T-cell (primary cell): ENCODE results near the gene AZGP1. TPM values are rescaled to one million over a fixed set of nuclear protein-coding genes. Genes with fewer than 3 reads are reported as not detected.
A peak's percentile ranks its signal among the peaks of the same experiment; 100 is the strongest.

Source experiments
- ATAC-seq, 4 experiments: fragments of 200-7000 bp in 3 of 4; fragments of 150-1000 bp in 1 of 4; cut with Tn5 transposase; replicated peaks in 1 of 4; 1 replicate in 3 of 4; 2 replicates in 1 of 4; pipeline ENCODE4 v1.10.0; 2021; ENCODE audit warnings: moderate library complexity in 3 of 4, mild to moderate bottlenecking in 2 of 4, moderate number of reproducible peaks in 1 of 4
- CTCF ChIA-PET, 2 donors: fragments of 300-600 bp; sonication (Branson Sonifier 250); formaldehyde crosslinking; loops; one replicate each; lab custom pipeline; 2022; ENCODE audit warnings: antibody characterized with exemption in 2 of 2; lab: Charles Lee
- POLR2A ChIA-PET, 2 donors: fragments of 300-600 bp; sonication (Branson Sonifier 250); formaldehyde crosslinking; loops; one replicate each; lab custom pipeline; 2022; ENCODE audit warnings: antibody characterized with exemption in 2 of 2; lab: Charles Lee
- DNase-seq, 35 experiments: peaks; one replicate each; pipeline versions ENCODE4 v3.0.0 to v3.0.0-alpha.2; 2013 to 2023
- H3K27ac ChIP-seq: one replicate; pipeline ENCODE4 v1.5.1; 2013; ENCODE audit warnings: low read length
- H3K27me3 ChIP-seq, 2 experiments: replicated peaks in 1 of 2; 1 replicate in 1 of 2; 2 replicates in 1 of 2; pipeline versions ENCODE4 v1.6.1 to v1.7.0; 2013; ENCODE audit warnings: low read length in 1 of 2, mixed read lengths in 1 of 2; ENCODE audit not compliant: control insufficient read depth in 2 of 2, insufficient read depth in 2 of 2; ENCODE audit errors: extremely low read depth in 1 of 2
- H3K36me3 ChIP-seq, 2 donors: 1 replicate in 1 of 2; 2 replicates in 1 of 2; pipeline versions ENCODE4 v1.6.1 to v1.7.0; 2013; ENCODE audit warnings: low read length in 1 of 2; ENCODE audit not compliant: control insufficient read depth in 2 of 2, insufficient read depth in 1 of 2; ENCODE audit errors: extremely low read depth in 1 of 2
- H3K4me1 ChIP-seq, 2 experiments: 1 replicate in 1 of 2; 2 replicates in 1 of 2; pipeline versions ENCODE4 v1.6.1 to v1.7.0; 2013; ENCODE audit warnings: low read length in 2 of 2, mixed read lengths in 1 of 2; ENCODE audit not compliant: insufficient read depth in 2 of 2, control insufficient read depth in 1 of 2; ENCODE audit errors: extremely low read depth in 1 of 2
- H3K4me3 ChIP-seq, 2 donors: 1 replicate in 1 of 2; 2 replicates in 1 of 2; pipeline versions ENCODE4 v1.5.1 to v1.7.0; 2013; ENCODE audit warnings: mild to moderate bottlenecking in 2 of 2, low read length in 1 of 2, moderate library complexity in 1 of 2; ENCODE audit not compliant: control insufficient read depth in 1 of 2; ENCODE audit errors: extremely low read depth in 1 of 2
- H3K9me3 ChIP-seq: 2 replicates; pipeline ENCODE4 v1.7.0; 2013
- H3K27ac Mint-ChIP-seq, 2 donors: one replicate each; pipeline ENCODE4 v1.8.0; 2020 to 2021; ENCODE audit warnings: mild to moderate bottlenecking in 2 of 2, mixed read lengths in 2 of 2
- H3K27me3 Mint-ChIP-seq, 2 donors: one replicate each; pipeline ENCODE4 v1.8.0; 2021 to 2022; ENCODE audit warnings: mixed read lengths in 2 of 2
- H3K36me3 Mint-ChIP-seq: one replicate; pipeline ENCODE4 v1.8.0; 2021; ENCODE audit warnings: mixed read lengths
- H3K4me1 Mint-ChIP-seq, 3 donors: one replicate each; pipeline ENCODE4 v1.8.0; 2020 to 2022; ENCODE audit warnings: mixed read lengths in 3 of 3, mild to moderate bottlenecking in 1 of 3
- H3K4me3 Mint-ChIP-seq, 3 donors: one replicate each; pipeline ENCODE4 v1.8.0; 2020 to 2022; ENCODE audit warnings: mild to moderate bottlenecking in 3 of 3, mixed read lengths in 3 of 3, moderate library complexity in 3 of 3
- H3K9me3 Mint-ChIP-seq, 3 donors: one replicate each; pipeline ENCODE4 v1.8.0; 2020 to 2022; ENCODE audit warnings: mixed read lengths in 3 of 3
- WGBS: methylation state at CpG from one replicate; pipeline ENCODE4 v1.1.5; 2013; ENCODE audit warnings: missing lambda C conversion rate; ENCODE audit not compliant: insufficient coverage; 5-methylcytosine and 5-hydroxymethylcytosine counted together
- total RNA-seq, 35 experiments: library from RNA in 6 of 35; stranded (reverse) in 6 of 35; fragments of 120-200 nt in 1 of 35; gene quantifications; one replicate each; pipeline versions ENCODE4 v1.2.1 to v1.2.4 and lab custom pipeline; 2013 to 2026

AZGP1 gene
- total RNA-seq, 5 donors from 2014 or later (not counting 1 experiment from before 2014, with no cell fraction given) = 0.56 to 1.3 (median 0.89) TPM; not detected in 2

DNA sequence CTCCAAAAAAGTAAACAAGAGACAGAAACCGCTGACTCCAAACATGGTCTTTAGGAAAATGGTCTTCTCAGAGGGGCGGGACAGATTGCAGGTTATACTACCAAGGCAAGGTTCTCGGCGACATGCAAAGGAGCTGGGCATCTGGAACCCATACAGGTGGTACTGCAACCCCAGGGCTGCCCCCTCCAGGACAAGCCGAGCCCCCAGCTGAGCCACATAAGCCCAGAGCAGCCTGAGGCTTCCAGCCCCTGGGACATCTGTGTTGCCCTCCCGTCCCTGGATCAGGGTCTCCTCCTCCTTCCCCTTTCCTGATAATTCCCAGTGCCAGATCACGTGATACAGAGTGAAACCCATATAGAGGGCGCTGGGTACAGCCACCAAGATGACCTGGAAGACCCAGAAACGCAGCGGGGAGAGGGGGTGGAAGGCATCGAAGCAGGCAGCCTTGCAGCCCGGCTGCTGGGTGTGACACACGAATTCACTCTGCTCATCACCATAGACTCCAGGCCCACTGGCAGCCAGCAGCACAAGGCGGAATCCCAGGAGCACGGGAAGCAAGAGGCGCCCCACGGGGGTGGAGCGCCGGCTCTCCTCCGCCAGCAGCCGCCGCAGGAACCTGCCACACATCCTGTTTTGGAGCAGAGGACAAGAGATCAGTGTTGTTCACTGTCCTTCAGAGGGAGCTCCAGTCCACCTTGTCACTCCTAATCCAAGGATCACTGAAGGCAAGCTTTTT lies 46.7 kb downstream of the AZGP1 start, which contains the start of gene GJC3:
GJC3 (minus strand) TSS at position 627 of the 736 bp plus-strand sequence; CDS start at position 627, 0 bp downstream.
- DNase-seq = peak in 33 of 35 experiments; percentile 7 to 62 (median 22)
- H3K9me3 ChIP-seq = no peaks in the 10 kb centered on the region
- ATAC-seq = peak; percentile 92 to 98 (median 96)
- H3K36me3 ChIP-seq = no peaks in the 10 kb centered on the region
- peaks cover 22 to 28% (median 25%) of the 10 kb centered on the region in 3 donors for H3K4me1 Mint-ChIP-seq
- H3K27me3 ChIP-seq = peaks cover 0 to 20% of the 10 kb centered on the region in 2 experiments
- H3K36me3 Mint-ChIP-seq = no peaks in the 10 kb centered on the region
- H3K27me3 Mint-ChIP-seq = peaks cover 14 to 42% of the 10 kb centered on the region in 2 donors
- peak within 1 kb of the TSS; percentile 31 to 35 for H3K4me3 ChIP-seq
- peaks cover 8 to 17% of the 10 kb centered on the region in 2 experiments for H3K4me1 ChIP-seq
- no peak within 1 kb of the TSS for H3K27ac ChIP-seq
- WGBS = 32% methylated on average over 14 of the region's 22 CpGs
- POLR2A ChIA-PET = no interaction called here
- CTCF ChIA-PET = interaction anchor here in 1 of 2 donors (0.5 to 0.9 kb wide), 2 partner anchors 10 to 369 kb away, joined by 3 to 5 read pairs; partner anchors contain the start of gene TRIM4
- peak within 1 kb of the TSS; percentile 75 to 77 (median 77) for H3K4me3 Mint-ChIP-seq
- H3K9me3 Mint-ChIP-seq = no peaks in the 10 kb centered on the region
- H3K27ac Mint-ChIP-seq = peak within 1 kb of the TSS; percentile 80 to 85

- H3K36me3 ChIP-seq = no peaks in the 10 kb centered on the region
- H3K27me3 ChIP-seq = peaks cover 0 to 11% of the 10 kb centered on the region in 2 experiments
- Mint-ChIP-seq H3K9me3 (no peaks in the 10 kb centered on the region), H3K27ac (peak overlapping the region in 1 of 2 donors; percentile 57), H3K36me3 (no peaks in the 10 kb centered on the region), H3K4me3 (peak overlapping the region in 2 of 3 donors; percentile 75 to 77), H3K4me1 (peaks cover 22 to 28% (median 25%) of the 10 kb centered on the region in 3 donors), H3K27me3 (peaks cover 14 to 34% of the 10 kb centered on the region in 2 donors)
- H3K9me3 ChIP-seq = no peaks in the 10 kb centered on the region
- ATAC-seq (no peak), DNase-seq (no peak)
- no peak overlapping the region for H3K4me3 ChIP-seq
- H3K27ac ChIP-seq = no peak overlapping the region
- peaks cover 8 to 17% of the 10 kb centered on the region in 2 experiments for H3K4me1 ChIP-seq
- POLR2A ChIA-PET = no interaction called here
- CTCF ChIA-PET = no interaction called here
- WGBS = 75% methylated on average over 1 of the region's 2 CpGs
These were observed 47.6 kb downstream of the AZGP1 start for GRCh38 chr7:99928188-99928587.

GRCh38 chr7:99927536-99927935 lies 48.3 kb downstream of the AZGP1 start:
- ChIA-PET POLR2A (no interaction called here), CTCF (no interaction called here)
- Histone ChIP-seq H3K4me3 (no peak overlapping the region), H3K4me1 (peaks cover 8 to 17% of the 10 kb centered on the region in 2 experiments), H3K27ac (no peak overlapping the region), H3K9me3 (no peaks in the 10 kb centered on the region), H3K27me3 (peaks cover 0 to 11% of the 10 kb centered on the region in 2 experiments), H3K36me3 (no peaks in the 10 kb centered on the region)
- DNase-seq (no peak), ATAC-seq (no peak)
- Mint-ChIP-seq H3K36me3 (peaks cover 3% of the 10 kb centered on the region), H3K4me3 (peak overlapping the region in 1 of 3 donors; percentile 77), H3K4me1 (peaks cover 22 to 28% (median 25%) of the 10 kb centered on the region in 3 donors), H3K27ac (peak overlapping the region in 1 of 2 donors; percentile 4), H3K9me3 (no peaks in the 10 kb centered on the region), H3K27me3 (peaks cover 14 to 32% of the 10 kb centered on the region in 2 donors)
- whole genome bisulfite sequencing = 63% methylated on average over 3 of the region's 5 CpGs

DNA sequence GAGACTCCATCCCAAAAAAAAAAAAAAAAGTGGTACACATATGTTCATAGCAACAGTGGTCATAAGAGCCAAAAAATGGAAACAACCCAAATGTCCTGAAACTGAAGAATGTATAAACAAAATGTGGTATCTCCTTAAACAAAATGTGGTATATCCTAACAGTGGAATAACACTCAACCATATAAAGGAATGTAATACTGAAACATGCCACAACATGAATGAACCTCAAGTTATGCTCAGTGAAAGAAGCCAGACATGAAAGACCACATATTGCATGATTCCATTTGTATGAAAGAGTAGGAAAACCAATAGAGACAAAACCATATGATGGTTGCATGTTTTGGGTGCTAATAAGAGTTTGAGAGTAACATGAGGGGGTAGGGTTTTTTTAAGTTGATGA lies 49.5 kb downstream of the AZGP1 start:
- Mint-ChIP-seq H3K36me3 (peaks cover 12% of the 10 kb centered on the region), H3K4me3 (no peak overlapping the region), H3K27me3 (peaks cover 14 to 30% of the 10 kb centered on the region in 2 donors), H3K4me1 (peaks cover 22 to 31% (median 28%) of the 10 kb centered on the region in 3 donors), H3K9me3 (no peaks in the 10 kb centered on the region), H3K27ac (no peak overlapping the region)
- POLR2A ChIA-PET = no interaction called here
- CTCF ChIA-PET = no interaction called here
- no peak for DNase-seq
- Histone ChIP-seq H3K36me3 (no peaks in the 10 kb centered on the region), H3K4me3 (no peak overlapping the region), H3K27me3 (peaks cover 0 to 11% of the 10 kb centered on the region in 2 experiments), H3K27ac (no peak overlapping the region), H3K4me1 (peaks cover 8 to 17% of the 10 kb centered on the region in 2 experiments), H3K9me3 (no peaks in the 10 kb centered on the region)
- no peak for ATAC-seq

DNA sequence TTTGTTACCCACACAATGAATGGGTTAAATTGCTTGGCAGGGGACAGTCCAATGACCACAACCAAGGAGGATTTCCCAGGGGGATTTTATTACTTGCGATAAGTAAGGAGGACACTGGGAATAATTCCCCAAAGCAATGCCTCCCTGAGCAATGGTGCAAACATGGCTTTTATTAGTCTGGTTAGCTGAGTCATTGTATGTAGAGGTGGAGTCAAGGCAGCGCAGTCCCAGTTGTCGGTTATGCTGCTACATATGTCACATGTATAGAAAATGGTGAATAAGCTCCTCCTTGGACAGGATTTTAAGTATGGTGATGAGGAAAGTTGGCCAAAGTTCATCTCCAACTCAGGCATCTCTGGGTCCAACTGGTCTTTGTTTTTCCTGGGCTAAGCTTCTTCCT lies 52.6 kb downstream of the AZGP1 start:
- no peak overlapping the region for H3K4me3 ChIP-seq
- H3K27ac Mint-ChIP-seq = no peak overlapping the region
- H3K27me3 Mint-ChIP-seq = peaks cover 14 to 27% of the 10 kb centered on the region in 2 donors
- H3K4me3 Mint-ChIP-seq = no peak overlapping the region
- ATAC-seq (no peak), DNase-seq (no peak)
- peaks cover 14 to 29% (median 25%) of the 10 kb centered on the region in 3 donors for H3K4me1 Mint-ChIP-seq
- POLR2A ChIA-PET = interaction anchor here in 1 of 2 donors (0.7 kb wide), 1 partner anchor 347 kb away, joined by 4 read pairs; no protein-coding TSS in a partner anchor
- H3K9me3 Mint-ChIP-seq = no peaks in the 10 kb centered on the region
- no peak overlapping the region for H3K27ac ChIP-seq
- no peaks in the 10 kb centered on the region for H3K36me3 ChIP-seq
- CTCF ChIA-PET = interaction anchor here in 1 of 2 donors (0.6 to 1.7 kb wide), 4 partner anchors 10 to 411 kb away, joined by 3 to 5 read pairs (median 4); no protein-coding TSS in a partner anchor
- H3K27me3 ChIP-seq = peaks cover 0 to 5% of the 10 kb centered on the region in 2 experiments
- H3K36me3 Mint-ChIP-seq = peaks cover 13% of the 10 kb centered on the region
- peaks cover 4 to 14% of the 10 kb centered on the region in 2 experiments for H3K4me1 ChIP-seq
- 90% methylated on average over 2 of the region's 3 CpGs for WGBS
- no peaks in the 10 kb centered on the region for H3K9me3 ChIP-seq

DNA sequence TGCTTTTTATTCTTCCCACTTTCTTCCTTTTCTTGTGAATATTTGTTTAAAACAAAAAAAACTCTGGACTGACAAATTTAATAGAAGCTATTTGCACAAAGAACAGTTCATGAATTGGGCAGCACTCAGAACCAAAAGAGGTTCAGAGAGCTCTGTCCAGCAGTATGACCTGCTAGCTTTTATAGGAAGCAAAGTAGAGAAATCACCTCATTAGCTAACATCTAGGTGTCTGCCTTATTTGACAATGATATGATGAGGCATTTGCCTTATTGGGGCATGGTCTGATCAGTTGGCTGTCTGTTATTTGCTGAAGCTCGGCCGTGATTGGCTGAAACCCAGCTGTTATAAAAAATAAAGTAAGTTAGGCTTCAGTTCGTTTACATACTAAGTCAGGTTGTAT lies 55.7 kb downstream of the AZGP1 start:
- H3K27ac Mint-ChIP-seq = peak overlapping the region; percentile 92 to 97
- peaks cover 0 to 4% of the 10 kb centered on the region in 2 donors for H3K27me3 Mint-ChIP-seq
- no CpG with 5 or more reads among the region's 3 CpGs for WGBS

More for the DNA sequence above, 55.7 kb downstream of the AZGP1 start:
- ChIA-PET CTCF (interaction anchor here in 1 of 2 donors (0.9 to 2.0 kb wide), 6 partner anchors 10 to 200 kb away, joined by 3 to 8 read pairs (median 4); partner anchors contain the start of gene MCM7), POLR2A (interaction anchor here in 1 of 2 donors (0.6 to 0.9 kb wide), 3 partner anchors 169 to 1808 kb away, joined by 3 to 4 read pairs (median 3); partner anchors contain the start of gene COPS6)
- Mint-ChIP-seq H3K36me3 (peaks cover 24% of the 10 kb centered on the region), H3K4me3 (peak overlapping the region; percentile 93 to 95 (median 94)), H3K9me3 (no peaks in the 10 kb centered on the region), H3K4me1 (peaks cover 41 to 54% (median 49%) of the 10 kb centered on the region in 3 donors)
- Histone ChIP-seq H3K4me3 (peak overlapping the region; percentile 70 to 80), H3K4me1 (peaks cover 15 to 29% of the 10 kb centered on the region in 2 experiments), H3K36me3 (peaks cover 0 to 13% of the 10 kb centered on the region in 2 donors), H3K27me3 (no peaks in the 10 kb centered on the region), H3K9me3 (no peaks in the 10 kb centered on the region), H3K27ac (peak overlapping the region; percentile 88)
- DNase-seq (no peak), ATAC-seq (no peak)
